Activated T-cell treated with anti-CD3 and anti-CD28 coated beads, Interleukin-2, amount 50 U/mL, for 4 hours (primary cell): ENCODE measurements around the gene CPHXL2. TPM values are rescaled to one million over a fixed set of nuclear protein-coding genes. Genes with fewer than 3 reads are reported as not detected.

Experiments
- ATAC-seq, 2 donors: fragments of 200-7000 bp; cut with Tn5 transposase; one replicate each; pipeline ENCODE4 v1.10.0; 2021
- DNase-seq: peaks from one replicate; pipeline ENCODE4 v3.0.0-alpha.2; 2020
- H3K27me3 Mint-ChIP-seq: one replicate; pipeline ENCODE4 v1.8.0; 2021; ENCODE audit warnings: low read depth, mixed read lengths
- H3K36me3 Mint-ChIP-seq: one replicate; pipeline ENCODE4 v1.8.0; 2022; ENCODE audit warnings: mixed read lengths; ENCODE audit not compliant: insufficient read depth
- H3K4me1 Mint-ChIP-seq: one replicate; pipeline ENCODE4 v1.8.0; 2021; ENCODE audit warnings: low read depth, mixed read lengths
- H3K4me3 Mint-ChIP-seq: one replicate; pipeline ENCODE4 v1.8.0; 2021; ENCODE audit warnings: mild to moderate bottlenecking, moderate library complexity, mixed read lengths
- H3K9me3 Mint-ChIP-seq: one replicate; pipeline ENCODE4 v1.8.0; 2021; ENCODE audit warnings: mixed read lengths
- total RNA-seq, 3 donors: library from RNA; stranded (reverse); gene quantifications; one replicate each; pipeline ENCODE4 v1.2.1, GENCODE V29; 2021

Gene CPHXL2
- not detected for total RNA-seq

- Mint-ChIP-seq H3K9me3 (no peaks in the 10 kb centered on the region), H3K36me3 (no peaks in the 10 kb centered on the region), H3K4me3 (no peak within 1 kb of the TSS), H3K27me3 (no peaks in the 10 kb centered on the region), H3K4me1 (no peaks in the 10 kb centered on the region)
- no peak for ATAC-seq
- DNase-seq = no peak
Measured at GRCh38 chr16:75676909-75677308, at the start of gene CPHXL2. Gene CPHXL2, minus strand, starts transcription at chr16:75677009. Its CDS starts 10 bp downstream, at chr16:75676999.

GRCh38 chr16:75726390-75726789 lies 49.6 kb upstream of the CPHXL2 start, which contains the start of gene CPHXL:
Gene CPHXL, minus strand, starts transcription at chr16:75726490. Its CDS starts 48 bp downstream, at chr16:75726442.
- DNase-seq (no peak), ATAC-seq (no peak)
- Mint-ChIP-seq H3K4me1 (no peaks in the 10 kb centered on the region), H3K9me3 (no peaks in the 10 kb centered on the region), H3K27me3 (peaks cover 3% of the 10 kb centered on the region), H3K4me3 (no peak within 1 kb of the TSS), H3K36me3 (no peaks in the 10 kb centered on the region)

DNA sequence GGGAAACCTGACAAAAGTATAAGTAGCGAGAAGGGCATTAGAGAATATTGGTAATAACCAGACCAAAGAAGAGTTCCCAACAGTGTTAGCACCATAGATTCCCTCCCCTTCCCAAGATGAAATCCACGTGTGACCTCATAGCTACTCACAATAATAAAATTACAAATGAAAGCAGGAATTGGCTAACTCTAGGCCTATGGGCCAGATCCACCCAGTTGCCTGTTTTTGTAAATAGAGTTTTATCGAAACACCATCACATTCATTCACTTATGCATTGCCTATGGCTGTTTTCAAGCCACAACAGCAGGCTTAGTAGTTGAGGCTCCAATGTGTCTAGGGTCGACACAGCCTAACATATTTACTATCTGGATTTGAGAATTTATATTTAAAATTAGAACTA lies 41.6 kb upstream of the CPHXL2 start:
- H3K4me3 Mint-ChIP-seq = no peak overlapping the region
- no peak for ATAC-seq

DNA sequence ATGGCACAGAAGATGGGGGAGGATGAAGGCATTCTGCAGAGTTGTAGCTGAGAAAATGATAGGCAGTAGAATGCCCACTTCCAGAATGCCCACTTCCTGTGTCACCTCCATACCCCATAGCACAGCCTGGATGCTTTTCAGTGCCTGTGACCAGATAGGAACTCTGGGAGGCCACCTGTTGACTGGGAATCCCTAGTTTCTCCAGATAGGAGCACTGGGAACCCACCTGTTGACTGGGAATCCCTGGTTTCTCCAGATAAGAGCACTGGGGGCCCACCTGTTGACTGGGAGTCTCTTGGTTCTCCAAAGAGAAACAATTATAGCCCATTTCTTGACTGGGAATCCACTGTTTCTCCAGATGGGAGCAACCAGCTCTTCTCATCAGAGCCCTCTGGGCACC lies 37.9 kb upstream of the CPHXL2 start:
- DNase-seq (no peak), ATAC-seq (no peak)
- H3K4me3 Mint-ChIP-seq = no peak overlapping the region
- H3K9me3 Mint-ChIP-seq = peaks cover 10% of the 10 kb centered on the region
- no peaks in the 10 kb centered on the region for H3K36me3 Mint-ChIP-seq
- no peaks in the 10 kb centered on the region for H3K4me1 Mint-ChIP-seq
- H3K27me3 Mint-ChIP-seq = peaks cover 18% of the 10 kb centered on the region

More for the DNA sequence above, 41.6 kb upstream of the CPHXL2 start:
- Mint-ChIP-seq H3K9me3 (no peaks in the 10 kb centered on the region), H3K4me1 (no peaks in the 10 kb centered on the region), H3K36me3 (no peaks in the 10 kb centered on the region), H3K27me3 (peaks cover 25% of the 10 kb centered on the region)
- no peak for DNase-seq

DNA sequence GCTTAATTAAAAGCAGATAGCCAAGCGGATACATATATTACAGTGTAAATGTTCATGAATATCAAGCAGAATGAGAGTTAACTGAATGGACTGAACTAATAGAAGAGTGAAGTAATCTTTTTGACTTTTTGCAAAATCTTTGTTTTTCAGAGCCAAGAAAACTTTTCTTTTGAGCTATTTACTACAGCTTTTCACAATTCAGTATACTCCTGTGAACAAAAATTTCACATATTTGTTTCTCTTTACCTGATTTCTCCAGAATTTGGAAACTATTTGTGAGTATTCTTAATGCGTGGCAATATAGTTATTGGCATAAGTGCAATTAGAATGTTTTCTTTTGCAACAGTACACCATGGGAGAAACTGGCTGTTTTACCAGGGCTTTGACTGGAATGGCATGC lies 33.5 kb upstream of the CPHXL2 start:
- DNase-seq = no peak

DNA sequence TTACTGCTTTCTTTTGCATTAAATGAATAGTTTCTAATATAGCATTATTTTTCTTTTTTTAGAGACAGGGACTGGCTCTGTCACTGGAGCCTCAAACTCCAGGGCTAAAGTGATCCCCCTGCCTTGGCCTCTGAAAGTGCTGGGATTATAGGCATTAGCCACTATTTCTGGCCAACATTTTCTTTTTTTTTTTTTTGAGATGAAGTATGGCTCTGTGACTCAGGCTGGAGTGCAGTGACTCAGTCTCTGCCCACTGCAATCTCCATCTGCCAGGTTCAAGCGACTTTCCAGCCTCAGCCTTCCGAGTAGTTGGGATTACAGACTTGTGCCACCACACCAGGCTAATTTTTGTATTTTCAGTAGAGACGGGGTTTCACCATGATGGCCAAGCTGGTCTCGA lies 26.5 kb upstream of the CPHXL2 start:
- H3K4me1 Mint-ChIP-seq = no peaks in the 10 kb centered on the region

More for the DNA sequence above, 33.5 kb upstream of the CPHXL2 start:
- Mint-ChIP-seq H3K4me1 (no peaks in the 10 kb centered on the region), H3K27me3 (no peaks in the 10 kb centered on the region), H3K36me3 (no peaks in the 10 kb centered on the region), H3K4me3 (no peak overlapping the region), H3K9me3 (peaks cover 10% of the 10 kb centered on the region)
- ATAC-seq = no peak

DNA sequence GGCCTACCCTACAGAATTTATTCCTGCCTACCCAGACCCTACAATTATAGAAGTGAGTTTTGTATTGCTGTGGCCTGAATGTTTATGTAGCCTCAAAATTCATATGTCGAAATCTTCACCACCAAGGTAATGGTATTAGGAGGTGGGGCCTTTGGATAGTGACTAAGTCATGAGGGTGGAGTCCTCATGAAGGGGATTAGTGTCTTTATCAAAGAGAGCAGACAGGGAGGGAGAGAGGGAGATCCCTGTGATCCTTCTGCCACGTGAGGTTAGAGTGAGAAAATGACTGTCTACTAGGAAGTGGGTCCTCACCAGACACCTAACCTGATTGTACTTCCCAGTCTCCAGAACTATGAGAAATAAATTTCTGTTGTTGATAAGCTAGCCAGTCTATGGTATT lies 25.4 kb upstream of the CPHXL2 start:
- DNase-seq (no peak), ATAC-seq (no peak)
- Mint-ChIP-seq H3K9me3 (no peaks in the 10 kb centered on the region), H3K4me3 (no peak overlapping the region), H3K27me3 (no peaks in the 10 kb centered on the region), H3K36me3 (no peaks in the 10 kb centered on the region), H3K4me1 (no peaks in the 10 kb centered on the region)

More for the DNA sequence above, 26.5 kb upstream of the CPHXL2 start:
- no peaks in the 10 kb centered on the region for H3K9me3 Mint-ChIP-seq
- ATAC-seq = no peak
- H3K27me3 Mint-ChIP-seq = no peaks in the 10 kb centered on the region
- H3K36me3 Mint-ChIP-seq = no peaks in the 10 kb centered on the region
- DNase-seq = no peak
- H3K4me3 Mint-ChIP-seq = no peak overlapping the region

DNA sequence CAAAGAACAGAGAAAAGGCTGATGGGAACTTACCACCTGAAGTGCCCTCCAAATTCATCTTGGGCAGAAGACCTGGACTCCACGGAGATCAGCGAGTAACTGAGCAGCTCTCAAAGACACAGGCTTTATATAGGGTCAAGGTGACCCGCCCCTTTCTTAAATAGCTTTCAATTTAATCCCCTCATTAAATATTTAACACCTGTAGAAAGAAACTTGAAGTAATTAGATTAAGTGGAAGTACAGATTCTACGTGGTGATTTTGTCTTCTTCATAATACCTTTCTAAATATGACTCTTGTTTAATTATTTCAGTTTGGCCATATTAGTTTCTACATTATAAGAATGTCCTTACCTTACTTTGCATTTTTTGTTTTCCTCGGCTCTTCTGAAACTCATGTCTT lies 24.6 kb upstream of the CPHXL2 start, which contains the start of gene DUXB:
Gene DUXB (minus strand): TSS at position 101 of the 400 bp plus-strand sequence. CDS start 43 bp downstream, at position 58.
- no peak within 1 kb of the TSS for H3K4me3 Mint-ChIP-seq
- ATAC-seq (no peak), DNase-seq (no peak)
- H3K9me3 Mint-ChIP-seq = no peaks in the 10 kb centered on the region
- no peaks in the 10 kb centered on the region for H3K36me3 Mint-ChIP-seq
- no peaks in the 10 kb centered on the region for H3K27me3 Mint-ChIP-seq
- H3K4me1 Mint-ChIP-seq = no peaks in the 10 kb centered on the region

GRCh38 chr16:75697571-75697970 lies 20.8 kb upstream of the CPHXL2 start:
- no peak overlapping the region for H3K4me3 Mint-ChIP-seq
- no peak for ATAC-seq
- no peaks in the 10 kb centered on the region for H3K36me3 Mint-ChIP-seq

DNA sequence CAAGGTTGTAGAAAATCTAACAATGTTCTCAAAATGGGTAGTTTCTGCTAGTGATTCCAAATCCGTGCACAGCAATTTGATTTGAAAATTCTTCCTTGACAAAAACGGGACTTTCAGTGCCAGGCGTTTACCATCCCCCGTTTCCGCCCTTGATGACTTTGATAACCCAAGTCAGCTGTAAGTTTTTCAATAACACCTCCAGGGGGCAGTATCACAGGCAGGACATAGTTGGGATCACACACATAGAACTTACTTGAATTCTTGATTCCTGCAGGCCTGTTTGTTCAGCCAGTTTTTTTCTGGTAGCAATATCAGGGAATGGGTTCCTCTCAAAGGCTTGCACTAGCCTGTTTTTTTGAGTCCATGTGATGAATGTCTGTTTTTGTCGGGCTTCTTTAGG lies 18.9 kb upstream of the CPHXL2 start:
- ATAC-seq (no peak), DNase-seq (no peak)
- Mint-ChIP-seq H3K36me3 (no peaks in the 10 kb centered on the region), H3K4me3 (no peak overlapping the region), H3K27me3 (no peaks in the 10 kb centered on the region), H3K4me1 (no peaks in the 10 kb centered on the region), H3K9me3 (no peaks in the 10 kb centered on the region)

More at GRCh38 chr16:75697571-75697970, 20.8 kb upstream of the CPHXL2 start:
- H3K9me3 Mint-ChIP-seq = no peaks in the 10 kb centered on the region
- no peaks in the 10 kb centered on the region for H3K4me1 Mint-ChIP-seq
- no peaks in the 10 kb centered on the region for H3K27me3 Mint-ChIP-seq
- no peak for DNase-seq

GRCh38 chr16:75687361-75687760 lies 10.6 kb upstream of the CPHXL2 start:
- H3K27me3 Mint-ChIP-seq = no peaks in the 10 kb centered on the region
- ATAC-seq (no peak), DNase-seq (no peak)
- H3K4me3 Mint-ChIP-seq = no peak overlapping the region
- H3K36me3 Mint-ChIP-seq = peaks cover 2% of the 10 kb centered on the region
- H3K4me1 Mint-ChIP-seq = no peaks in the 10 kb centered on the region
- peaks cover 3% of the 10 kb centered on the region for H3K9me3 Mint-ChIP-seq

- peaks cover 2% of the 10 kb centered on the region for H3K36me3 Mint-ChIP-seq
- DNase-seq (no peak), ATAC-seq (no peak)
- H3K27me3 Mint-ChIP-seq = no peaks in the 10 kb centered on the region
- H3K9me3 Mint-ChIP-seq = peaks cover 3% of the 10 kb centered on the region
- H3K4me1 Mint-ChIP-seq = no peaks in the 10 kb centered on the region
- no peak overlapping the region for H3K4me3 Mint-ChIP-seq
Measured at GRCh38 chr16:75682308-75682707, 5.5 kb upstream of the CPHXL2 start.

GRCh38 chr16:75679366-75679765 lies 2.6 kb upstream of the CPHXL2 start:
- H3K4me1 Mint-ChIP-seq = no peaks in the 10 kb centered on the region
- H3K9me3 Mint-ChIP-seq = peaks cover under 1% of the 10 kb centered on the region
- H3K36me3 Mint-ChIP-seq = peaks cover 1% of the 10 kb centered on the region
- no peak overlapping the region for H3K4me3 Mint-ChIP-seq
- DNase-seq (no peak), ATAC-seq (no peak)
- H3K27me3 Mint-ChIP-seq = no peaks in the 10 kb centered on the region

- Mint-ChIP-seq H3K27me3 (no peaks in the 10 kb centered on the region), H3K4me3 (no peak overlapping the region), H3K4me1 (no peaks in the 10 kb centered on the region), H3K9me3 (no peaks in the 10 kb centered on the region), H3K36me3 (peaks cover 3% of the 10 kb centered on the region)
- DNase-seq (no peak), ATAC-seq (no peak)
Measured at GRCh38 chr16:75667503-75667902, 9.3 kb downstream of the CPHXL2 start.

GRCh38 chr16:75660726-75661302 lies 16.0 kb downstream of the CPHXL2 start:
- Mint-ChIP-seq H3K27me3 (no peaks in the 10 kb centered on the region), H3K36me3 (peaks cover 20% of the 10 kb centered on the region), H3K4me1 (peaks cover 8% of the 10 kb centered on the region), H3K9me3 (no peaks in the 10 kb centered on the region), H3K4me3 (no peak overlapping the region)
- ATAC-seq (no peak), DNase-seq (no peak)
